Measurements from ENCODE around the gene RNLS.

RNLS gene

DNA sequence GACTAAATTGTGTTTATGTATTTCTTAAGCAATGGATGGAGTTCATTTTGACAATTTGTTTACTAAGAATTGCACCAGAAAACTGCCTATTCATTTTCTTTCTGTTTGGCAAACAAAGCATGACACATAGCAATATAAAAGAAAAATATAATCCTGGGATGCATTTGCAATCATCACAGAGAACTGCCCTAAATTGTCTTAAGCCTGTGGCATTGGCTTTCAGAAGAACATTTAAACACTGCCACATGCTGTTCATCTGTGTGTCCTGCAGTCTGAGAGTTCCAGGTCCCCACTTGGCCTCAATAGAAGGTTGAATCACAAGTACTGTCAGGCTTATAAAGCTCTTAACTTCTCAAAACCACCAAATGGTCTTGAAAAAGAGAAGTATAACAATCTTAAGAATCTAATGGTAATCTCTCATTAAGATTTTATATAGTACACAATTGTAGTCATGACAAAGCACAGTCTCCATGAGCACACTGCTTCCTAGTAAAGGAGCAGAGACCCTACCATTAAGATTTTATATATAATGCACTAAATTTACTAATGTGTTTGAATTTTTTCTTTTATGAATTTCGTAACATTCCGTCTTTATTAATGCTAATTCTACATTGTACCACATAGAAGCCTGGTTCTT lies 29.9 kb downstream of the RNLS start:
- peak; percentile 67 for DNase-seq (ENCODE audit: low spot score)

DNA sequence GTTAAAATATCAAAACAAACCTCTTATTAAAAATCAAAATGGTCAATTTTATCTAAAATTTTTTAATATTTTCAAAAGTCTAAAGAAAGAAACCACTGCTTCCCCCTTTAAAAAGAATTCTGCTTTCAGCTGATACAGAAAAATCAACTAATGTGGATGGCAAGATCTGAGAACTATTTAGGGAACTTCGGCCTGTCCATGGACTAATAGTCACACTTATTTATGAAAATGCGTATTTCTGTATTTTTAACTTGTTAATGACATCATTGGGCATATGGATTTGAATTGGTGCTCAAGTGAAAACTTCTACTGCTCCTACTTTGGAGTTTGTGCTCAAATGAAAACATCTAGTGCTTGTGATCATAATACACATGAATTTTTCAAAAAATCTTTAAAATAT lies 31.9 kb downstream of the RNLS start:
- no peak for DNase-seq (ENCODE audit: low spot score)

DNA sequence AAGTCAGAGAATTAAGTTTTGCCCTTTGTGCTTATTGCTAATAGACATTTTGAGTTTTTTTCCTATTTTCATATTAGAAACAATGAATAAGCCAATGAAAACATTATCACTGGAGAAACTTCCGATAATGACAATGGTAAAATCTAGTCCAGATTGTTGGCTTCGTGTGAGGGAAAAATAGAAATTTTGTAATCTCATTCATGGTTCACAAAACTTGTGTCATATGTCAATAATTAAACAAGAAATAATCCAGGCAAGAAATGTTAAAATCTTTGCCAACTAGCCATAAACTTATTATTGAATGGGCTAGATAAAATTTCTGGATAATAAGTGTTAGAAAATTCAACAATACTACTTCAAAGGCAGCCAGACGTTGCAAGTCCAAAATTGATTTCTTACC lies 36.6 kb downstream of the RNLS start:
- DNase-seq (ENCODE audit: low spot score), result no peak

DNA sequence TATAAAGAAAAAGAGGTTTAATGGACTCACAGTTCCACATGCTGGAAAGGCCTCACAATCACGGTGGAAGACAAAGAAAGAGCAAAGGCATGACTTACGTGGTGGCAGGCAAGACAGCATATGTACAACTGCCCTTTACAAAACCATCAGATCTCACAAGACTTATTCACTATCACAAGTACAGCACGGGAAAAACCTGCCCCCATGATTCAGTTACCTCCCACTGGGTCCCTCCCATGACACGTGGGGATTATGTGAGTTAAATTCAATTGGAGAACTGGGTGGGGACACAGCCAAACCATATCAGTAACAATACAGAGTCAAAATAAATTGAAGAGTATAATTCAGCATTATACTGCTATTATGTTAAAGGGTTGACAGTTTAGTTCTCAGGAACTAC lies 37.8 kb downstream of the RNLS start:
- DNase-seq (ENCODE audit: low spot score), result no peak

DNA sequence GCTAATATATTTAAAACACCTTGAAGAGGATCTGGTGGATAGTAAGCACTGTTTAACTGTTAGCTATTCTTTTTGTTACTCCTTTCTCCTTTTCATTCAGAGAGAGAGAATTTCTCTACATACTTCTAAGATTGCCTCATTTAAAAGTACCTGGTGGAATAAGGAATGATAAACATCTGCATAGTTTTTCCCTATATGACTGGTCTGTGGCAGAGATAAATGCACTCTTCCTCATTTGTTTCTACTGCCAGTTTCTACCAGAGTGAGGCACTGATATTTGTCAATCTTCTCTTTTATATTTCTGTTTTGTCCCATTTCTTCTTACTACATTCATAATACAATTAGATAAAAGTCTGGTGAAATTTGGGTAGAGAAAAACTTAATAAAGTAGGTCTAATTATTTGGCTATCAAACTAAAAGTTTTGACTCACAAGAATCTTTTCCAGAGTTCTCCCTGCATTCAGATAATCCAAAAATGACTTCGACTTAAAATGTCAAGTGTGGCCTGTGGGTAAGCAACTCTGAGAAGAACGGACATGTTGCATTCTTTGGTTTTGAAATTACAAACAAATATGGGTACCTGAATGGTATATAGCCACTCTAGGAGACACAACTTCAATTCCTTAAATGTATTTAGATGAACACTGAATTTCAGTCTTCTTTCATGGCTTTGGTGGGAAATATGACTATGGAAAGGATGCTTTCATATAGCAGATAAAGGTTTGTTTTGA lies 38.8 kb downstream of the RNLS start:
- DNase-seq (ENCODE audit: low spot score), result no peak

DNA sequence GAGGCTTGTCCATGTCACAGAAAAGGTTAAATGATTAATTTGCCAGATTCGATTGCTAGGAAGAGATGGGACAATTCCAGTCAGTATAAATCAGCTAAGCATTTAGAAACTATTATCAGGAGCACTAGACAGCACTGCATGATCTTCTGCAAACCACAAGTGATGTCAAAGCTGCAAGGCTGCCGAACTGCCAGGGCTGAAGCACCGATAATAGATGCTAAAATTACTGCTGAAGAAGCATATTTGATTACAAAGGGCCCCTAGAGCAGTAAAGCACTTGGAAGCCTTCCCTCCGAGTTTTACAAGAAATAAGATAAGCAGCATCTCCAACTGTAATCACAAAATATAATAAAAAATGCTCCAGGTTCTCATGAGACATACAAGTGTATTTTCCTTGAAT lies 40.6 kb downstream of the RNLS start:
- no peak for DNase-seq (ENCODE audit: low spot score)

DNA sequence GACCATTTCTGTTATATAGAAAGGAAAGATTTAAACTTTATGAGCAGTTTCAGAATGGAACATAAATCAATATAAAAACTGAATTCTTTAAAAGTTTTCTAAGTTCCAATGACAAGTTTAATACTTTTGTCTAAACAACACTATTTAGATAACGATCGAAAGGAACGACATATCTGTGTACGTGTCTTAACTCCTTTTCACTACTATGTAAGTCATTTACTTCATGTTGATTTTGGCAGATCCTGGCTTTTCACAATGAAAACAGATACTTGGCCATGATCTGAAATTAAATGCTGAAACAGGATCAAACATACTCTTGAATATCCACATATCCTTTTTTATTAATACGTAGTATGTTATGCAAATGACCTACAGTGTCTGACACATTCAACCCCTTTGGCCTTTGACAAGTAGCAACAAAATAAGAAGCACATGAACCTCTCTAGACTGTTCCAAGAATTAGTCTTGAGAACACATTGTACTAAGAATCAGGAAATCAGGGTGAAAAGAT lies 41.9 kb downstream of the RNLS start:
- no peak for DNase-seq (ENCODE audit: low spot score)

DNA sequence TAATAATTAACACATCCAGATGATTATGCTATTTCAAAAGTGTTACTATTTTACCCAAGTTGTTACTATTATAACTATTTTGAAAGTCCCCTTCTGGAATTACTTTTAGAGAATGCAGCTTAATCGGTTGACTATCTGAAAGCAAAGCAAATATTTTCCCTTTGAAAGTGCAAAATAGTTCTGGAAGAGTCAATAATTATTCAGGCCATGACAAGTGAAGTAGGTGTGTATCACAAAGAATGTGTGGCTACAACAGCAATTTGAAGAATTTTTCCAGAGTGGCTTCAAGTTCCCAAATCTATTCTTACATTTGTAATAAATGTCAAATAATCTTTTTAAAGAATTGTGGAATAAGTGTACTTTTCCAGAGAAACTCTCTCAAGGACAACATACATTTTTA lies 42.8 kb downstream of the RNLS start:
- no peak for DNase-seq (ENCODE audit: low spot score)

DNA sequence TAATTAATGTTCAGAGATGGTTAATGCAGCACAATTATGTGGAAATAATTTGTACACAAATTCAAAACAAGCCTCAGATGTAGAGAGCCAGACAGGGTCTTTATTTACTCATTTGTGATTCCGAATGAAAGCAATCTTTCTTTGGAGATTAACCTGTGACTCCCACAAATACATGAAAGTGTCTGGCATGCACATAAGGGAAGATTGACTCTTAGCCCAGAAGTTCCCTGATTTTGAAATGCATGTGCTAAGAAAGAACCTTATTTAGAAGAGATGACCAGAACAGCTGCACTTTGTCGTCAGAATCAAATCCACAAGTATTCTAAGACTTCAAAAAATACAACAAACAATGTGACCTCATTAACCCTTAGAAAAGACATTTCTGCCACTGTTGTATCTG lies 45.1 kb downstream of the RNLS start:
- no peak for DNase-seq (ENCODE audit: low spot score)

DNA sequence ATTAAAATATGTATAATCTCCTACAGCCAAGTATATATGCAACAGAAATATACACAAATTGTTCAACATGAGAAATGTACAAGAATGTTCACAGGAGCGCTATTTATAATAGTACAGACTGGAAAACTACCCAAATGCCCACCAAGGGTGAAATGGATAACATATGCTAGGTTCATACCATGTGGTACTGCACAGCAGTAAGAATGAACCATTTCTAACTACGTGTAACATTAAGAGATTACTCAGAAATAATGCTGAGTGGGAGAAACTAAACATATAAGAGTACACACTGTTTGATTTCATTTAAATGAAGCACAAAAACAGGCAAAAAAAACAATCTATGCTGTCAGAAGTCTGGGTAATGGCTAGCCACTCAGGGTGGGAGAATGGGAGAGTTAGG lies 45.8 kb downstream of the RNLS start:
- no peak for DNase-seq (ENCODE audit: low spot score)

DNA sequence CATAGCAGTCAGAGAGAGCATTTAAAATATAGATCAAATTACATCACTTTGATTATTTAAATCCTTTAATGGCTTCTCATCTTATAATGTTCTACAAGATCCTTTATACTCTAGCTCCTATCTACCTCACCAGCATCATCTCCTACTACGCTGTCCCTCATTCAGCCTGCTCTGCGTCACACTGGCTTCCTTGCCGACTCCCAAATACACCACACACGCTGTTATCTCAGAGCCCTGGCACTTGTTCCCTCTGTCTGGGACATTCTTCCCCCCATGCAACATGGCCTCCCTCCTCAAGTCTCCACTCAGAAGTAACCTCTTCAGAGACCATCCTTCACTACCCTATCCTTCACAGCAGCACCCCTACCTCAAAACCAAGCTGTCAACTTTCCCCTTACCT lies 46.7 kb downstream of the RNLS start:
- DNase-seq (ENCODE audit: low spot score), result no peak

DNA sequence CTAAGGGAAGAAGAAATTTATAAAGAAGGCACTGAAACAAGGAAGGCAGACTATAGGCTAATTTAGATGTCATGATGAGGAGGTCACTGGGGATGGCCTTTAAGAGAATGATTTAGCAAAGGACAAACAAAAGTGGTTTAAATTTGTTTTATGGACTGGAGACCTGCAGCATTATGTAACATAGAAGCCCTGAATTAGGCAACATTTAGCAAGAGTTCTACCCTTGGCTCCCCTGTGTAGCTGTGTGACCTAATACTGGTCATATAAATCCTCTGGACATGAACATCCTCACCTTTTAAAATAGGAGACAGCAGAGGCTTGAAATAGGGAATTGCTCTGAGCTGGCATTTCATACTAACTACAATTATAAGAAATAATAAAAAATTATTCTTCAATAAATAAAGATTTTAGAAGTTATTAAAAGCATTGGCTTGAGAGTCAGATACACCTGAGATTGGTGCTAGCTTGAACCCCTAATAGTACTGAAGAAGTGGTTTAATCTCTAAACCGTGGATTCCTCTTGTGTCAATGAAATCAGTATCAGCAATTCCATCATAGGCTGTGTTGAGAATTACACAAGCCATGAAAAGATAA lies 48.9 kb downstream of the RNLS start:
- DNase-seq (ENCODE audit: low spot score), result no peak

DNA sequence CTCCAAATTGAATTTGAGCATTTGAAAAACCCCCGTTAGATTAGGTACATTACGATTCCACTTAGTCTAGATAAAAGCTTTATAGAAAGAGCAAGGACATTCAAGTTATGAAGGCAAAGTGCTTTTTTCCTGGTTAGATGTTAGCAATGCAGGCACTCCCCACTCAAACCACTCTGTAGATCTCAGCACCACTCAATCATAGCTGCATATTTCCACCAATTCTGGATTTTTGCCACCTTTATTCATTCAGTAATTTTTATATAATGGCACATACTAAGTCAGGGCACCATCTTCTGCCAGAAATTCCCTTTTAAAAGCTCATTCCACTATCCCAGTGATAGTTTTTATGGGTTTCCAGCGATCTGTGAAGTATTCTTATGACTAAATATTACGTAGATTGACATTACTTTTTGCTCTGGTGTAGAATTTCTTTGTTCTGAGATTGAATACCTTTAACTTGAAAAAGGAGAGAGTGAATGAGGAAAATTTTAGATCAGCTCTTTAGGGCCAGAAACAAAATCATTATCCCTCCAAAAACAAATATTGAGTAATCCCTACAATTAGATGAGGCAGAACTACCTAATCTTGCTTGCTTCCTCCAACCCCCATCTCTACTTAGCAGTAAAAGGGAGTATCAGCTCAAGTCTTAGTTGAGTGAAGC lies 51.6 kb downstream of the RNLS start:
- DNase-seq (ENCODE audit: low spot score), result no peak

DNA sequence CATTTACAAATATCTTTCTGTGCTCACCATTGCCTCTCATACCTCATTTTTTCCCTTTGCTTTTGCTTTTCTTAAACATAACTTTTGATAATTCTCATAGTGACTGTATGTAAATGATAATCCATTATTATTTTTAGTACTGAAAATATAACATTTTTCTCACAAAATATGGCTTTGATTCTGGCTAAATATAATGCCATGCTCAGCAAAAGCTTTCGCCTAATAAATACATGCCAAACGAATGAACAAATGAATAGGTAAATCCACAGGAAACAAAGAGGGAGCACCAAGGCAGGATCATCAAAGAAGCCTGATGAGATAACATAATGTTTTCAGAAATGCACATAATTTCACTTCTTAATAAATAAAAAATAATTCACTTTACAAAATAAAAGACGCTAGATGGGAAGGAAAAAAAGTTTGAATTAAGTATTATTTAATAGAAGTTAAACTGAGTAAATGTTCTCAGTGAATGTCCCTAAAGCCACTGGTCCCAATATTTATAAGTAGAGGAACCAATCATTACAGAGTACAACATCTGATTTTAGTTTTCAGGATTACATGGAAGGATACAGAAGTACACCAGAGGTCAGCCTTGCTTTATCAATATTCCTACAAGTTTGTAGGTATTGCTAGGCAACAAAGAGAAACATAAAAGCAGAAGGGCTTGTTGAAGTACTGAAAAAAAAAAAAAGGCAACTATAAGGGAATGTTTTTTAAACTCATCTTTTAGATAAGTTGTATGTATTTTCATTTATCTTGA lies 52.3 kb downstream of the RNLS start:
- no peak for DNase-seq (ENCODE audit: low spot score)

DNA sequence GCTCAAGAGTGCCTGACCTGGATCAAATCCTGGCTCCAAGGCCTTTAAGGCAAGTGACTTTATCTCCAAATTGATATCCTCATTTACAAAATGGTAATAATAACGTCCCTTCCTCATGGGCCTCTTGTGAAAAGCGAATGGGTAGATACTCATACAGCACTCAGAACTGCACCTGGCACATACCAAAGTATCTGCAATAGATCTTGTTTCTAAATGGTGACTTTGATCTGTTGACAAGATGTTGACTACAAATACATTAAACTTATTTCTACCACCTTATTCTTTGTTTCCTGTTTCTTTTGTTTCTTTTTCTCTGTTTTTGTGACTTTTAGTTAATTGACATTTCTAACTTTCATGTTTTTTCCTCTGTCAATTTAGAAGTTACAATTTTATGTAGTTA lies 53.0 kb downstream of the RNLS start:
- no peak for DNase-seq (ENCODE audit: low spot score)

DNA sequence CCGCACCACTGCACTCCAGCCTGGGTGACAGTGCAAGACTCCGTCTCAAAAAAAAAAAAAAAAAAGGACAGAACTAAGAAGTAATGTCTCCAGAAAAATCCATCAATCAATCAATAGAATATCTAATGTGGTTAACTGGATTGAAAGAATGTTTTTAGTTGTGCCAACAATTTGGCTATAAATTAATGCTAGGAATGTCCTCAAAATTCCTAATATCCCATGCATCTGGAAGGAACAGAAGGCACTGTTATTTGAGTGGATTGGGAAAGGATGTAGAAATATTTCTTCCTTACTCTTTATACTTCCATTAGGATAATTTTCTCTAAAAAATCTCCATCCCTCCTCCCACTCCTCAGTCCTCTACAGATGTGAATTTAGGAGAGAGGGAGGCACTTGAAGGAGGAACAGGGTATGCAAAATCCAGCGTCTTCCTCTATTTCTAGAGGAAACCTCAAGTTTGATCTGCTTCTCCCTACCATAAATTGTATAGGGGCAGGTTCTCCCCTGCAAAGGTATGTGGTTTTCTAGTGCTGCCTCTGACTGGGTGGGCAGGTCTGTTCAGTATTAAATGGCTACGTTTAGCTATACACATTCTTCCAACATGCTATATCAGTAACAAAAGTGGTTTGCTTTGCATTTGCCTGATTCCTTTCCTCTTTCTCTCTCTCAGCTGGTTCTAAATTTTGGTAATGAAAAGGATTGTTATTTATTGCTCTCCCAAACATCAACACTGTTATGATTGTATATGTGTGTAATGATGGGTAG lies 54.1 kb downstream of the RNLS start:
- no peak for DNase-seq (ENCODE audit: low spot score)

DNA sequence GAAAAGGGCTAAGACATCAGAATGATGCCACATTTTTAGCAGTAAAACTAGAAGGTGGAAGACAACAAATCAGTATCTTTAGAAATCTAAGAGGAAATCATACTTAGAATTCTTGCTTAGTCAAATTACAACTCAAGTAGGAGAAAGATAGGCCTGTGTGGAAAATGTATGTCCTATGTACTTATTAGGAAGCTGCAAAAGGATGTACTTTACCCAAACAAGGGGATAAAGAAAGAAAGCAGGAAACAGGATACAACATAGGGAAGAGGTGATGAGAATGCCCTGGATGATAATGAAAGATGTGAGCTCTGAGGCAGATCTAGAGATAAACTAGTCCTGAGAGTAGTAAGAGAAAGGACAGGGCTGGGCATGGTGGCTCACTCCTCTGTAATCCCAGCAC lies 54.9 kb downstream of the RNLS start:
- DNase-seq (ENCODE audit: low spot score), result no peak

DNA sequence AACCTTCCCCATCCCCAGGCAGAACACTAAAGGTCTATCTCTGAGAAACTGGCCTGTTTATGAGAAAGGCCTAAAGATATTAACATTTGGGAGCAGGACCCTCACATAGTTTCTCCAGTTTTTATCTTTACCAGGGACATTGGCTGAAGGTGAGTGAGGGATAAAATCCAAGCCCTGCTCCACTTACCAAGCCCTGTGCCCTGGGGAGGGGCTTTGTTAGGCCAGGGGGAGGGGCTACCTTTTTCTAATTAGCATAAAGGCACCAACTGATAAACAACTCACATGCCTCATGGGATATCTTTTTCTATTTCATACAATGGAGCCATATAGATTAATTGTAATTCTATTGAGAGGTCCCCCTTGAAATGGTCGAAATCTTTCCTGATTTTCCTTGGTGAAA lies 55.9 kb downstream of the RNLS start:
- no peak for DNase-seq (ENCODE audit: low spot score)

DNA sequence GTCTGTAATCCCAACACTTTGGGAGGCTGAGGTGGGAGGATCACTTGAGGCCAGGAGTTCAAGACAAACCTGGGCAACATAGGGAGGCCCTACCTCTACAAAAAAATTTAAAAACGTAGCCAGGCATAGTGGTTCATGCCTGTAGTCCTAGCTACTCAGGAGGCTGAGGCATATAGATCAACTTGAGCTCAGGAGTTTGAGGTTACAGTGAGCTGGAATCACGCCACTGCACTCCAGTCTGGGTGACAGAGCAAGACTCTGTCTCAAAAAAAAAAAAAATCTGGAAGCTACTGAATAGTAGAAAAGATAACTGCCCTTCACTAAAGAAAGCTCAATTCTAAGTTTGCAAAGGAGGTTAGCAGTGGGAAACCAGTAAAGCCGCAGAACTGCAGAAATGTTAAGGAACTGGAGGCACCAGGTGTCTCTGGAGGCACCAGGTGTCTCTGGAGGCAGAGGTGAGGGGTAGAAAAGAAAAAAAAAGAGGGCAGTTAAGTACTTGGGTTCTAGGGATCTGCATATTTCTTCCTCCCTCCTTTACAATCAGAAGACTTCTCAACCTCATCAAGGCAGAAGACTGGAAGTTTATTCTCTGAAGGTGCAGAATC lies 56.5 kb downstream of the RNLS start:
- no peak for DNase-seq (ENCODE audit: low spot score)

DNA sequence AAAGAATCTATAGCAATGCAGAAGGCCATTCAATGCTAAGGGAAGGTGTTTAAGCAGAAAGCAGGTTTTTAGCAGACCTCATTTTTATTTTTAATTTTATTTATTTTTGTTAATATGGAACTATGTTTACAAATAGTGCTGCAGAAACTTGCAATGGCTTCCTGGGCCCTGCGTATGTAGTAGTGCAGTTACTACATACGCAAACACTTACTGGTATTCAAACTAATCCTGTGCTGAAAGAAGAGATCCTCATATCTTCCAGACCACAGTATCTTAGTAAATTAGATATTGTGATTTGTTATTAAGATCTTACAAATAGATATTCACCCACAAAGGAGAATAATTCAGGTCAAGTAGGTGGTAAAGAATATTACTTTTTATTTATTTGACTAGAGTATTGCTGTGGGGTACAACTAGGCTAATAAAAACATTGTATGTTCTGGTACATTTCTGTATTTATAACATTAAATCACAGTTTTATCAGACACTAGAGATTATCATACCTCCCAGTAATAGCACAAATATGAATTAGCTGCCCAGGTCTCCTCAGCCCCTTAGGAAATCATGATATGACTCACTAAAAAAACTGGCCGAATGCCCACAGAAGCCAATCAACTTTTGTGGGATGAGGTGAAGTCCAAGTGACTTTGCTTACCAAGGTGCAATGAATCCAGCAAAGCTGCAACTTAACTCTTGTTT lies 57.6 kb downstream of the RNLS start:
- DNase-seq (ENCODE audit: low spot score), result no peak

Data from SK-N-DZ (cell line).